ENCODE results near the gene CPM.

CPM gene

GRCh38 chr12:68868043-68868790, 64.8 kb downstream of the CPM start:
- Histone ChIP-seq H3F3A (ENCODE audit: insufficient read depth) (no peaks in the 10 kb centered on the region), H3K9me3 (ENCODE audit: insufficient read depth, low read length) (no peaks in the 10 kb centered on the region), H3K4me3 (ENCODE audit: insufficient read depth, low read length, poor library complexity, severe bottlenecking) (no peak overlapping the region), H3K9me2 (replicated peaks; ENCODE audit: insufficient read depth, low read length) (no peaks in the 10 kb centered on the region), H2AFZ (ENCODE audit: low read depth, low read length, severe bottlenecking) (no peak overlapping the region), H3K27me3 (ENCODE audit: low read length) (no peaks in the 10 kb centered on the region), H3K79me2 (ENCODE audit: insufficient read depth, low read length) (no peaks in the 10 kb centered on the region), H3K27ac (ENCODE audit: low read depth, low read length) (no peak overlapping the region), H3K36me3 (ENCODE audit: low read length) (no peaks in the 10 kb centered on the region), H3K9ac (ENCODE audit: low read length) (no peak overlapping the region), H3K4me2 (ENCODE audit: low read depth, low read length, poor library complexity, severe bottlenecking) (no peak overlapping the region), H4K20me1 (ENCODE audit: low read depth, low read length) (no peaks in the 10 kb centered on the region)
- TF ChIP-seq EZH2phosphoT487 (conservative IDR thresholded peaks at IDR 0.05; ENCODE audit: low read length): no peak
- TF ChIP-seq, protein P1, sequence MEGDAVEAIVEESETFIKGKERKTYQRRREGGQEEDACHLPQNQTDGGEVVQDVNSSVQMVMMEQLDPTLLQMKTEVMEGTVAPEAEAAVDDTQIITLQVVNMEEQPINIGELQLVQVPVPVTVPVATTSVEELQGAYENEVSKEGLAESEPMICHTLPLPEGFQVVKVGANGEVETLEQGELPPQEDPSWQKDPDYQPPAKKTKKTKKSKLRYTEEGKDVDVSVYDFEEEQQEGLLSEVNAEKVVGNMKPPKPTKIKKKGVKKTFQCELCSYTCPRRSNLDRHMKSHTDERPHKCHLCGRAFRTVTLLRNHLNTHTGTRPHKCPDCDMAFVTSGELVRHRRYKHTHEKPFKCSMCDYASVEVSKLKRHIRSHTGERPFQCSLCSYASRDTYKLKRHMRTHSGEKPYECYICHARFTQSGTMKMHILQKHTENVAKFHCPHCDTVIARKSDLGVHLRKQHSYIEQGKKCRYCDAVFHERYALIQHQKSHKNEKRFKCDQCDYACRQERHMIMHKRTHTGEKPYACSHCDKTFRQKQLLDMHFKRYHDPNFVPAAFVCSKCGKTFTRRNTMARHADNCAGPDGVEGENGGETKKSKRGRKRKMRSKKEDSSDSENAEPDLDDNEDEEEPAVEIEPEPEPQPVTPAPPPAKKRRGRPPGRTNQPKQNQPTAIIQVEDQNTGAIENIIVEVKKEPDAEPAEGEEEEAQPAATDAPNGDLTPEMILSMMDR (IDR thresholded peaks at IDR 0.05; ENCODE audit: insufficient read depth, low read length, poor library complexity, severe bottlenecking): no peak

DNA sequence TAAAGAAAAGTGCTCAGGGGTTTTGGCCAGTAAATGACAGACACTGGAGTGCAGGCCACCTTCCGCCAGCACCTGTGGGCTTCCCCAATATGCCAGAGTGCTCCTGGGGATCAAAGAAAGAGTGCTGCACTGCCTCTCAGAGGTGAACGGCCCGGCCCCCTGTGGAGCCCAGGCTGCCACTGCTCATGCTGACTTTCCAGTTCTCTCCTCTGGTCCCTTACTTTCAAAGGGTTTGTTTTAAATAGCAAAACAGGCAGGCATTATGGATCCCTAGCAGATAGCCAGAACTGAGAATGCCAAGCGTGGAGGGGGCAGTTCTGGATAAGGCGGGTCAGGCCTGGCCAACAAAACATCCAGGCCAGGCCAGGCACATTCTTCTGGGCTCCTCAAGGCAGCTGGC, 65.4 kb downstream of the CPM start:
- Histone ChIP-seq H2AFZ (ENCODE audit: low read depth, low read length, severe bottlenecking) (no peak overlapping the region), H3K9me2 (replicated peaks; ENCODE audit: insufficient read depth, low read length) (no peaks in the 10 kb centered on the region), H3F3A (ENCODE audit: insufficient read depth) (no peaks in the 10 kb centered on the region), H3K27me3 (ENCODE audit: low read length) (no peaks in the 10 kb centered on the region), H3K9ac (ENCODE audit: low read length) (no peak overlapping the region), H3K79me2 (ENCODE audit: insufficient read depth, low read length) (no peaks in the 10 kb centered on the region), H3K36me3 (ENCODE audit: low read length) (no peaks in the 10 kb centered on the region), H4K20me1 (ENCODE audit: low read depth, low read length) (no peaks in the 10 kb centered on the region), H3K27ac (ENCODE audit: low read depth, low read length) (no peak overlapping the region), H3K9me3 (ENCODE audit: insufficient read depth, low read length) (no peaks in the 10 kb centered on the region), H3K4me3 (ENCODE audit: insufficient read depth, low read length, poor library complexity, severe bottlenecking) (no peak overlapping the region), H3K4me2 (ENCODE audit: low read depth, low read length, poor library complexity, severe bottlenecking) (no peak overlapping the region)
- no peak for TF ChIP-seq EZH2phosphoT487 (conservative IDR thresholded peaks at IDR 0.05; ENCODE audit: low read length)
- TF ChIP-seq, protein P1 (IDR thresholded peaks at IDR 0.05; ENCODE audit: insufficient read depth, low read length, poor library complexity, severe bottlenecking): no peak

GRCh38 chr12:68866950-68867349, 66.0 kb downstream of the CPM start:
- Histone ChIP-seq H3K4me2 (ENCODE audit: low read depth, low read length, poor library complexity, severe bottlenecking) (no peak overlapping the region), H3K79me2 (ENCODE audit: insufficient read depth, low read length) (no peaks in the 10 kb centered on the region), H3K36me3 (ENCODE audit: low read length) (no peaks in the 10 kb centered on the region), H4K20me1 (ENCODE audit: low read depth, low read length) (no peaks in the 10 kb centered on the region), H3K9me2 (replicated peaks; ENCODE audit: insufficient read depth, low read length) (no peaks in the 10 kb centered on the region), H3K27me3 (ENCODE audit: low read length) (no peaks in the 10 kb centered on the region), H3K9ac (ENCODE audit: low read length) (no peak overlapping the region), H3K9me3 (ENCODE audit: insufficient read depth, low read length) (no peaks in the 10 kb centered on the region), H3F3A (ENCODE audit: insufficient read depth) (no peaks in the 10 kb centered on the region), H3K27ac (ENCODE audit: low read depth, low read length) (no peak overlapping the region), H3K4me3 (ENCODE audit: insufficient read depth, low read length, poor library complexity, severe bottlenecking) (no peak overlapping the region), H2AFZ (ENCODE audit: low read depth, low read length, severe bottlenecking) (no peak overlapping the region)
- no peak for TF ChIP-seq EZH2phosphoT487 (conservative IDR thresholded peaks at IDR 0.05; ENCODE audit: low read length)
- TF ChIP-seq, protein P1 (IDR thresholded peaks at IDR 0.05; ENCODE audit: insufficient read depth, low read length, poor library complexity, severe bottlenecking): no peak

All from SU-DHL-6 (cell line).